ENCODE data around the gene ZNF276.
"Not testable (repeated sequence)": the region's sequence is repeated elsewhere in the genome, so short reads cannot be mapped to it uniquely, and the experiment has no call there.

The ZNF276 gene

DNA sequence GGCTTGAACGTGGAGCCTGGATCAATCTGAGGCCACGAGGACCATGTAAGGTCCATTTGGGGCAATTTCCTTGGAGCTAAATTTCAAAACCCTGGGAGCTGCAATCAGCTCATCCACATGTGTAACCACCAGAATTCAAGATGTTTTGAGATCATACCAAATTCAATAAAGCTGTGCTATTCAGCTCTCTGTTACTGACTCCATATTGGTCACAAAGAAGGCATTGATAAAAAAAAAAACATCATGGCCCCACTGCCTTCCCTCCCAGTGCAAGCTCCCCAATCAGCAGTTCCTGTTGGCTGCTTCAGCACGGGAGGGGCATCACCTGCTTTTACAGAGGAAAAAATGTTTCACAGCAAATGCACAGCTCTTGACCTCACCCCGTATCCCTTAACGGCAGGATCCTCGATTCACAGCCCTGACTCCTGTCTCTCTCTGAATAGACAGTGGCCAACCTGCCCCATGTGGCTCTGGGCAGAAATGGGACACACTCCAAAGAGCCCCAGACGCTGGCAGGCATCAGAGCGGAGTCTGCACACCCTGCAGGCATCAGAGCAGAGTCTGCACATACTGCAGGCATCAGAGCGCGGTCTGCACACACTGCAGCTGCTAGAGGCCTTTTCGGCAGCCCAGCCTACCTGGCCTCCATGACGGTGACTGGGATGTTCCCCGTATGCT is 58.0 kb downstream of the ZNF276 start:
- FAIRE-seq (no peak), DNase-seq (ENCODE audit: insufficient read length, low spot score) (no peak)

GRCh38 chr16:89779909-89780305 is 58.6 kb downstream of the ZNF276 start:
- no peak for FAIRE-seq
- DNase-seq (ENCODE audit: insufficient read length, low spot score): no peak

DNA sequence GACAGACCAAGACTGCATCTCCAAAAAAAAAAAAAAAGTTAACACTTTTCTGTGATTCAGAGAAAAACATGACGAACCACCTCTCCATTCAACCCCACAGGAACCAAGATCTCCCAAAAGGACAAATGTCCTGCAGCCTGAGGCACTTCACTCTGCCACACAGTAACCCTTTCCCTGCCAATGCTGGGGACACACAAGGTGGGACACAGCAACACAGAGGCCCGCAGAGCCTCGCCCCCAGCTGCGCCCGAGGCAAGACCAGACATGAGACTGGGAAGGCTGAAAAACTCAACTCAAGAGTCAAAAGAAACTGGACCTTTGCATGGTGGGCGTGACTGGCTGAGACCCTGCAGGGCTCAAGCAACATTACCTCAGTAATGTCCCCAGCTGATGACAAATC is 61.2 kb downstream of the ZNF276 start:
- DNase-seq (ENCODE audit: insufficient read length, low spot score) (no peak), FAIRE-seq (no peak)

GRCh38 chr16:89783952-89784351 is 62.6 kb downstream of the ZNF276 start:
- not testable (repeated sequence) for FAIRE-seq

GRCh38 chr16:89784406-89784805 is 63.1 kb downstream of the ZNF276 start:
- no peak for FAIRE-seq

More at GRCh38 chr16:89783952-89784351, 62.6 kb downstream of the ZNF276 start:
- not testable (repeated sequence) for DNase-seq (ENCODE audit: insufficient read length, low spot score)

DNA sequence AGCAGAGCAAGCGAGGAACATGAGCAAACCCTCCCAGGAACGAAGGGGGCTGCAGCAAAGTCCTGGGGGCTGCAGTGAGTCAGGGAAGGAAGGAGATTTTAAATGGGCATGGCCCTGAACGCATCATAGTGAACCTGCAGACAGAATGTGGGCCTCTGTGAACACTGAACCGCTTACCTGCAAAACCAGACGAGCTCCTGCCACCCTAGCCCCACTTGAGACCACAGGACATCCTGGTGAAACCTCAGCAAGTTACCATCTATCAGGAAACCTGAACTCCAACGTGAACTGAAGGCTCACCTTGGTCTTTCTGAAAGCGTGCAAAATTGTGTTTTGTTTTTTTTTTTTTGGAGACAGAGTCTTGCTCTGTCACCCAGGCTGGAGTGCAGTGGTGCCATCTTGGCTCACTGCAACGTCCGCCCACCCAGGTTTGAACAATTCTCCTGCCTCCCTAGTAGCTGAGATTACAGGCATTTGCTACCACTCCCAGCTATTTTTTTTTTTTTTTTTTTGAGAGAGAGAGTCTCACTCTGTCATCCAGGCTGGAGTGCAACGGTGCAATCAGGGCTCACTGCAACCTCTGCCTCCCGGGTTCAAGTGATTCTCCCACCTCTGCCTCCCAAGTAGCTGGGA is 64.3 kb downstream of the ZNF276 start:
- DNase-seq (ENCODE audit: insufficient read length, low spot score): no peak
- FAIRE-seq: no peak

More at GRCh38 chr16:89784406-89784805, 63.1 kb downstream of the ZNF276 start:
- DNase-seq (ENCODE audit: insufficient read length, low spot score): no peak

GRCh38 chr16:89786474-89787364 is 65.4 kb downstream of the ZNF276 start:
- DNase-seq (ENCODE audit: insufficient read length, low spot score) (no peak), FAIRE-seq (no peak)

DNA sequence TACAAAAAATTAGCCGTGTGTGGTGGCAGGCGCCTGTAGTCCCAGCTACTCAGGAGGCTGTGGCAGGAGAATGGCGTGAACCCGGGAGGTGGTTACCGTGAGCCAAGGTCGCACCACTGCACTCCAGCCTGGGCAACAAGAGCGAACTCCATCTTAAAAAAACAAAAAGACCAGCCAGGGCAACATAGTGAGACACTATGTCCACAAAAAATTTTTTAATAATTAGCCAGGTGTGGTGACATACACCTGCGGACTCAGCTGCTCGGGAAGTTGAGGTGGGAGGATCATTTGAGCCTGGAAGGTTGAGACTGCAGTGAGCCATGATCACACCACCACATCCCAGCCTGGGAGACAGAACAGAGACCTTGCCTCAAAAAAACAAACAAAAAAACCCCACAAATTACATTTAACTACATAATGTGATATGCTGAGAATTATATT is 66.0 kb downstream of the ZNF276 start:
- DNase-seq (ENCODE audit: insufficient read length, low spot score) (no peak), FAIRE-seq (no peak)
